Suppressor macrophage treated with lipopolysaccharide for 4 hours (primary cell): Measurements from ENCODE around the gene IL11.

Source experiments
- DNase-seq: peaks from one replicate; pipeline ENCODE4 v3.0.0-alpha.2; 2020

The IL11 gene

GRCh38 chr19:55369653-55370304, 484 bp downstream of the IL11 start:
- no peak for DNase-seq

DNA sequence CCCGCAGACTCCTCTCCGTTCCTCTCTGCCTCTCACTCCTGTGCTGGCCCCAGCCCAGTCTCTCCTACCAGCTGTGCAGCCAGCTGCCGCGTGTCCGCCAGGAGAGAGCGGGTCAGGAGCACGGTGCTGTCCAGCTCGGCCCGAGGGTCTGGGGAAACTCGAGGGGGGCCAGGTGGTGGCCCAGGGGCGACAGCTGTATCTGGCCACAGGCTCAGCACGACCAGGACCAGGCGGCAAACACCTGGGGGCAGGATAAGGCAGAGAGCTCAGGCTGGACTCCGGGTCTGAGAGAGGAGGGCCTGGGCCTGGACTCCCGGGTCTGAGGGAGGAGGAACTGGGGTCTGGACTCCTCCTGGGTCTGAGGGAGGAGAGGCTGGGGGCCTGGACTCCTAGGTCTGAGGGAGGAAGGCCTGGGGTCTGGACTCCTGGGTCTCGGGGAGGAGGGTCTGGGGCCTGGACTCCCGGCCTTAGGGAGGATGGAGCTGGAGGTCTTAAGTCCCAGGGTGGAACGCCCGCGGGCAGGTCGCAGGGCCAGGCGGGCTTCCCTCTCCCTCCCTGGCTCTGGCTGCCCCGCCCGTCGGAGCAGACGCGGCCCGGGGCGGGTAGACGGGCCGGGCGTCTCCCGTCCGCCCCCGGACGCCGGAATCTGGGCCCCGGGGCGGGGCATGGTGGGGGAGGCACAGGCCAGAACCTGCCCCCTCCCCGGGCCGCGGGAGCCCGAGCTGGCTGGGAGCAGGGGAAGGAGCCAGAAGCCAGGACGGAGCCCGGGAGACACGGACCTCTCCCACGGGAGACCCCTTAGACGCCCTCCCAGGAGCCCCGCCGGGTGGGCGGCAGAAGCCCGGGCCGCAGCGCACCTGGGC, 1.3 kb downstream of the IL11 start:
- DNase-seq = peak; percentile 47

DNA sequence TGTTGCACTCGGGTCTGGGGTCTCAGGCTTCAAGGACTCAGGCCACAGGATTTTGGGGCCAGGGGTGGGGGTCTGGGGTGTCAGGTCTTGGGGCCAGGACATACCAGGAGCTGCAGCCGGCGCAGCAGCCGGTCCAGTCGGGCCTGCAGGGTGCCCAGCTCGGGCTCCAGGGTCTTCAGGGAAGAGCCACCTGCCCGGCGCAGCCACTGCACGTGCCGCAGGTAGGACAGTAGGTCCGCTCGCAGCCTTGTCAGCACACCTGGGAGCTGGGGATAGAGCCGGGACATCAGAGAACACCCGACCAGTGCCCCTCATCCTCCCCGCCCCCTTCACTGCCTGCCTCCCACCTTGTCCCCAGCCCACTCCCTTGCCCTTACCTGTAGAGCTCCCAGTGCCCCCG, 2.2 kb downstream of the IL11 start:
- no peak for DNase-seq

GRCh38 chr19:55366790-55367189, 3.5 kb downstream of the IL11 start:
- DNase-seq = no peak

DNA sequence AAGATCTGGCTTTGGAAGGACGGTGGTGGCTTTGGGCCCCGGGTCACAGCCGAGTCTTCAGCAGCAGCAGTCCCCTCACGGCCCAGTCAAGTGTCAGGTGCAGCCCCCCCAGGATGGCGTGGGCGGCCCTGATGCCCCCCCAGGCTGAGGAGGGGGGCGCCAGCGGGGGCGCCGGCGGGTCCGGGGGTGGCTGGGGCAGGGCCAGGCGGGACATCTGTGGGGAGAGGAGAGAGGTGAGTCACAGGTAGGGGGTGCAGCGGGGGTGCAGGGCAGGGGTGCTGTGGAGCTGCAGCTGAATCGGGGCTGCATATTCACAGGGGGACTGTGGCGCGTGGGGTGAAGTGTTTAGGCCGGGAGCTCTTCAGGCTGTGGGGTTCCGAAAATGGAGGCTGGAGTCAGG, 4.3 kb downstream of the IL11 start:
- DNase-seq = no peak

GRCh38 chr19:55365245-55365644, 5.0 kb downstream of the IL11 start:
- DNase-seq = no peak

- no peak for DNase-seq
These were observed 7.1 kb downstream of the IL11 start, which contains the start of gene GARIN5B for GRCh38 chr19:55362990-55363716. Gene GARIN5B, minus strand, starts transcription at chr19:55363260. Its CDS starts 194 bp downstream, at chr19:55363066.

DNA sequence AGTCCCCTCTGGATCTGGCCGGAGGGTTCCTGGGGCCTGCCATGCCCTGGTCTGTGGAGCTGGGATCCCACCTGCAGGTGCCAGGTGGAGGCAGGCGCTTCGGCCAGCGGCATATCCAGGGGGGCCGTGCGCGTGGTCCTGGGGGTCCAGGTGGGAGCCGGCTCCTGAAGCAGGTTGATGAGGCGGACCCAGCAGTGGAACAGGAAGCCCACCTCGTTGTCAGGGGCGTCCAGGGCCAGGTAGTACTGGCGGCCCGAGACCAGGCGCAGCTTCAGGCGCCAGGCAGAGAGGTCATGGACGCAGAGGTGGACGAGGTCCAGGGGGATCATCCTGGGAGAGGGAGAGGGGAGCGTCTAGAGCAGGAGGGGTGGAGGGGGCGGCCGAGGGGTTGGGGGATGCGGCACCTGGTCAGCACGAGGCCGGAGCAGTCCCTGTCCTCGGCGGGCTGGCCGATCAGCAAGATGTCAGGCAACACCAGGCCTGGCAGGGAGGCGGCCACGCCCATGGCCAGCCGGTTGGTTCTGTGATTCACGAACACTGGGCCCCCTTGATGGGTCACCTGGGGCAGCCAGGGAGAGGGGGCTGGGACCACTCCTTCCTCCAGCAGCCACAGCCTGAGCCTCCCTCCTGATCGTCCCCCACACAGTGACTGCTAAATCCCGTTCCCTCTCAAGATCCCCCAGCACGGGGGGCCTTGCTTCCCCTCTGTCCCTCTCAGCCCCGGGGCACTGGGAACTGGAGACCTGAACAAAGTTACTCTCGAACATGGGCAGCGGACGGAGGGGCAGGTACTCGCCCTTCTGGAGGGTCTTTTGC, 7.9 kb downstream of the IL11 start:
- no peak for DNase-seq

DNA sequence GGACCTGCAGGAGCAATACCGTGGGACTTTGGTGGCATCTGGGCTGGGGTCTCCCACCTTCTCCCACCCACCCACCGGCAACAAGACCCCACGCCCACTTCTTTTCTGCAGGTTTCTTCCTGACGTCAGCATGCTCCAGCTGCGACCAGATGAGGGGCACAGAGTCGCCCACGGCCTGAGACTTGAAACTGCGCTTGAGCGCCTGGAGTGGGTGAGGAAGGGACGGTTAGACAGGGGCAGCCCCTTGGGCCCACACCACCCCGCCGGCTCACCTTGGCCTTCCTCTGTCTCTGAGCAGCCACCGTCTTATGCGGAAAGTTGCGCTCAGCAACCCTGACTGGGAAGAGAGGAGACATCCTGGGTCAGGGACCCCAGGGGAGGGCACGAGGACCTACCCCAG, 9.4 kb downstream of the IL11 start:
- DNase-seq = no peak

- DNase-seq = no peak
These were observed 11.0 kb downstream of the IL11 start for GRCh38 chr19:55358943-55359908.

- DNase-seq = no peak
These were observed 11.8 kb downstream of the IL11 start for GRCh38 chr19:55358493-55358892.

- DNase-seq = no peak
These were observed 14.9 kb downstream of the IL11 start for GRCh38 chr19:55355213-55355821.

- no peak for DNase-seq
These were observed 15.5 kb downstream of the IL11 start, which contains the start of gene COX6B2 for GRCh38 chr19:55354698-55355212. Gene COX6B2, minus strand, starts transcription at chr19:55354719. Its CDS starts 198 bp downstream, at chr19:55354521.

DNA sequence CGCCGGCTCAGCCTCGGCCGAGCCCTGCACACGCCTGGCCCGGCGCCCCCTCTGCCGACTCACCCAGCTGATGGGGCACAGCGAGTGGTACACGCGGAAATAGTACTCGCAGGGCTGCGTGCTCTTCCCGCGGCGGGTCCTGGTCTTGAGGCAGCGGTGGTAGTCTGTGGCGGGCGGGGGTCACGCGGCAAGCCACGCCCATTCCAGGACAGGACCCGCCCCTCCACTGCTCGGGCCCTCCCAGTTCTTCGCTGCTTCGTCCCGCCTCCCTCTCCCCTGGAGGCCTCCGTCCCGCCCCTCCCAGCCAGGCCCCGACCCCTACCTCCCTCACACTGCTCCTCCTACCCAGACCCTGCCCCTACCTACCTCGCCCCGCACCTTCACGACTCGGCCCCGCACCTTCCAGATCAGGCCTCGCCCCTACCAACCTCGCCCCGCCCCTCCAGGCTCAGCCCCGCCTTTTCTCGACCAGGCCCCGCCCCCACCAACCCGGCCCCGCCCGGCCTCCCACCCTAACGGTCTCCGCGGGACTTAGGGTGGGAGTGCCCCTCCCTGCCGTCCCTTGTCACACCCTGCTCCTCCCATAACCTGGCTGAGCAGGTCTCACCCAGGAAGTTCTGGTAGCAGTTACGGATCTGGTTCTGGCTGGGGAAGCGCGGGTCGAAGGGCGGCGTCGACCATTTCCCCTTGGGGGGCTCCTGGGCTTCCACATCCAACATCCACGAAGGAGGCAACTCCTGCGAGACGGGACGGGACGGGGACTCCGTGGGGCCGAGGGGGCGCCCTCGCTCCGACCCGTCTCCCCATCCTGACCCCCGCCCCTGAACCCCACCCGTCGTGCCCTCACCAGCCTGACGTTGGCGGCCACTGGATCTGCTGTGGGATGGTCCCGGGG, 16.2 kb downstream of the IL11 start:
- DNase-seq = peak; percentile 80

- no peak for DNase-seq
These were observed 16.9 kb downstream of the IL11 start for GRCh38 chr19:55353356-55353802.

GRCh38 chr19:55352549-55353145, 17.6 kb downstream of the IL11 start:
- DNase-seq = no peak

DNA sequence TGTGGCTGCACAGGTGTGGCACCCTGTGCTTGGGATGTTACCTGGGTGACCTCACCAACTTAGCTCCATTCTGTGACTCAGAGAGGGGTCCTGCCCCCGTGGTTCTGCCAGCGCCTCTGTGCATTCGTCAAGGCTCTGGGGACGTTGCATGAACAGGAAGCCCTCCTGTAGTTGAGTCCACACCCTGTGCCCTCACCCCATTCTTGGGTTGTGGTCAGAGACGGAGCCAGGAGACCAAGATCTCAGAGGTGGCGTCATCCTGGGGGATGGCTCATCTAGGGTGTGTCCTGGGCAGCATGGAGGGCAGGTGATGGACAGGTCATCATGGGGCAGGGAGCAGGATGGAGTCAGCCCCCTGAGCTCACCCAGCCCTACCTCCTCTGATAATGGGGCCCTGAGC, 18.2 kb downstream of the IL11 start:
- no peak for DNase-seq

DNA sequence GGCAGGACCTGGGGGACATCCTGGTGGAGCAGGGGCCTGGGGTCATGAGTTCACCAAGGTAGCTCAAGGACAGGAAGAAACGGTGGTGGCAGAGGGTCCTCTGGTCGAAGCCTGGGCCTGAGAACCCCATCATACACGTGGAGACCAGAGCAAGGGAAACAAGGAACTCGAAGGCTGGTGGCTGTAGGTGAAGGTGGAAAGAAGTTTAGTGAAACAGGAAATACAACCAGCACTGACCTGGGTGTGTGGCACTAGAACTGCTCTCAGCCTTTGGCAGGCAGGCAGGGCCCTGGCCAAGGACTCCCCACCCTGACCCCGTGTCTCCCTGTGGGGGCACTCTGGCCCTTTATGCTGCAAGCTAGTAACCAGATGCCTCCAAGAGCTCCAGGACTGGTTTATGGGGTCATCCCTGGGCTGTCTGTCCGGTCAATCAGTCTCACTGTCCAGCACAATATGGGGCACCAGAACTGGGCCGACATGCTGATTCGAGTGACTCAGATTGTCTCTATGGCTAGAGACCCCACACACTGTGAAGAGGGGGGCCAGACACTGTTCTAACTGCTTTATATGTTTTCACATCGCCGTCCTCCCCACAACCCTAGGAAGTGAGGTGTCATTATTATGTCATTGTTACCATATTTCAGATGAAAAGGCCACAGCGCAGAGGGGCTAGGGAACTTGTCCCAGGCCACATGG, 19.5 kb downstream of the IL11 start:
- DNase-seq = no peak
